ENCODE data around the gene RASIP1. TPM values are rescaled to one million over a fixed set of nuclear protein-coding genes. Genes with fewer than 3 reads are reported as not detected.

The RASIP1 gene
- total and polyA plus RNA-seq, 2 donors (not counting 1 experiment from before 2014, with no cell fraction given): 0.20 TPM; not detected in 1

GRCh38 chr19:48683349-48683748 is 57.1 kb downstream of the RASIP1 start:
- Histone ChIP-seq H3K4me2 (replicated peaks; ENCODE audit: low read depth, low read length, poor library complexity, severe bottlenecking) (peak overlapping the region; percentile 38), H3K79me2 (ENCODE audit: control insufficient read depth, insufficient read depth, low read length) (no peaks in the 10 kb centered on the region), H3K36me3 (replicated peaks in 1 of 2; ENCODE audit: control extremely low read depth in 1 of 2, control insufficient read depth in 1 of 2, extremely low read depth in 1 of 2, insufficient read depth in 2 of 2, low read length in 1 of 2) (no peaks in the 10 kb centered on the region), H3K27ac (ENCODE audit: low read length in 2 of 2) (no peak overlapping the region), H2AFZ (ENCODE audit: insufficient read depth, low read depth, low read length, poor library complexity, severe bottlenecking) (peak overlapping the region; percentile 1), H4K20me1 (ENCODE audit: control insufficient read depth, insufficient read depth, low read length, poor library complexity, severe bottlenecking) (no peaks in the 10 kb centered on the region), H3K4me3 (ENCODE audit: control extremely low read depth in 1 of 5, extremely low read depth in 1 of 5, insufficient read depth in 1 of 5, low read depth in 2 of 5, low read length in 4 of 5) (peak overlapping the region in 1 of 5 experiments; percentile 14), H3K9ac (ENCODE audit: low read length) (no peak overlapping the region), H3K4me1 (ENCODE audit: control insufficient read depth in 2 of 2, insufficient read depth in 2 of 2, low read length in 2 of 2) (no peaks in the 10 kb centered on the region), H3K27me3 (replicated peaks in 1 of 4; ENCODE audit: control extremely low read depth in 1 of 4, control insufficient read depth in 3 of 4, insufficient read depth in 4 of 4, low read length in 3 of 4) (no peaks in the 10 kb centered on the region), H3K9me3 (ENCODE audit: control extremely low read depth in 1 of 3, control insufficient read depth in 2 of 3, insufficient read depth in 1 of 3, low read length in 2 of 3) (no peaks in the 10 kb centered on the region)
- POLR2A ChIA-PET: no interaction called here
- H3K27me3 Mint-ChIP-seq: no peaks in the 10 kb centered on the region
- H3K9me3 Mint-ChIP-seq (ENCODE audit: insufficient read depth): no peaks in the 10 kb centered on the region
- H3K27ac Mint-ChIP-seq: no peak overlapping the region
- 54% methylated on average over 10 of the region's 11 CpGs for WGBS (ENCODE audit: insufficient coverage)
- DNase-seq (peak; percentile 48), ATAC-seq (ENCODE audit: low read depth) (peak; percentile 49)
- peak overlapping the region; percentile 56 for H3K4me3 Mint-ChIP-seq
- CTCF ChIA-PET: interaction anchor here (0.8 kb wide), 1 partner anchor 22 kb away, joined by 4 read pairs; no protein-coding TSS in a partner anchor
- H3K4me1 Mint-ChIP-seq: peaks cover 2% of the 10 kb centered on the region
- no peak for TF ChIP-seq CTCF (IDR thresholded peaks at IDR 0.05)
- no peak for TF ChIP-seq EZH2 (IDR thresholded peaks at IDR 0.05; ENCODE audit: borderline replicate concordance, insufficient read depth, low read depth, low read length, poor library complexity, severe bottlenecking)
- intact Hi-C loops (cut with micrococcal nuclease): no loop called here

DNA sequence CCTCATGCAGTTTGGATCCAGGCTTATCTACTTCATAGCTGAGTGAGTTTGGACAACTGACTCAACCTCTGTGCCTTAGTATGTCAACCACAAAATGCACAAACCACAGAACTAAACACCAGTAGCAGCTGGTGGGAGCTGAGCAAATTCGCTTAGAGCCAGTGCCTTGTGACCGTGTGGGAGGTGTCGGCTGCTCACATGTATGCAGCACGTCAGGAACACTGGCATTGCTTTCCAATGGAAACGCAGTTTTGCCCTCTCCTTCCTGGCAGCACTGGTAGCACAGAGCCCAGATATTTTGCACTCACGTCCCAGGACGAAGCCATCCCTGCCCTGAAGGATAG is 59.3 kb downstream of the RASIP1 start:
- H3K4me3 ChIP-seq (ENCODE audit: control extremely low read depth in 1 of 5, extremely low read depth in 1 of 5, insufficient read depth in 1 of 5, low read depth in 2 of 5, low read length in 4 of 5): no peak overlapping the region
- no peaks in the 10 kb centered on the region for H3K27me3 ChIP-seq (replicated peaks in 1 of 4; ENCODE audit: control extremely low read depth in 1 of 4, control insufficient read depth in 3 of 4, insufficient read depth in 4 of 4, low read length in 3 of 4)
- H3K27ac ChIP-seq (ENCODE audit: low read length in 2 of 2): no peak overlapping the region
- POLR2A ChIA-PET: no interaction called here
- no peak overlapping the region for H3K4me3 Mint-ChIP-seq
- no peaks in the 10 kb centered on the region for H3K27me3 Mint-ChIP-seq
- H3K9me3 ChIP-seq (ENCODE audit: control extremely low read depth in 1 of 3, control insufficient read depth in 2 of 3, insufficient read depth in 1 of 3, low read length in 2 of 3): no peaks in the 10 kb centered on the region
- H3K9me3 Mint-ChIP-seq (ENCODE audit: insufficient read depth): no peaks in the 10 kb centered on the region
- no peaks in the 10 kb centered on the region for H3K36me3 ChIP-seq (replicated peaks in 1 of 2; ENCODE audit: control extremely low read depth in 1 of 2, control insufficient read depth in 1 of 2, extremely low read depth in 1 of 2, insufficient read depth in 2 of 2, low read length in 1 of 2)
- no peak for TF ChIP-seq EZH2 (IDR thresholded peaks at IDR 0.05; ENCODE audit: borderline replicate concordance, insufficient read depth, low read depth, low read length, poor library complexity, severe bottlenecking)
- TF ChIP-seq CTCF (IDR thresholded peaks at IDR 0.05): no peak
- H3K4me1 ChIP-seq (ENCODE audit: control insufficient read depth in 2 of 2, insufficient read depth in 2 of 2, low read length in 2 of 2): no peaks in the 10 kb centered on the region
- no peak for DNase-seq
- no peaks in the 10 kb centered on the region for H3K79me2 ChIP-seq (ENCODE audit: control insufficient read depth, insufficient read depth, low read length)
- no peak overlapping the region for H3K9ac ChIP-seq (ENCODE audit: low read length)
- intact Hi-C loops (cut with micrococcal nuclease): no loop called here
- H2AFZ ChIP-seq (ENCODE audit: insufficient read depth, low read depth, low read length, poor library complexity, severe bottlenecking): no peak overlapping the region
- H3K27ac Mint-ChIP-seq: no peak overlapping the region
- no peak overlapping the region for H3K4me2 ChIP-seq (replicated peaks; ENCODE audit: low read depth, low read length, poor library complexity, severe bottlenecking)
- H4K20me1 ChIP-seq (ENCODE audit: control insufficient read depth, insufficient read depth, low read length, poor library complexity, severe bottlenecking): no peaks in the 10 kb centered on the region
- ATAC-seq (ENCODE audit: low read depth): no peak
- CTCF ChIA-PET: interaction anchor here (0.7 kb wide), 1 partner anchor 272 kb away, joined by 3 read pairs; no protein-coding TSS in a partner anchor
- peaks cover 2% of the 10 kb centered on the region for H3K4me1 Mint-ChIP-seq
- 52% methylated on average over 7 of the region's 7 CpGs for whole genome bisulfite sequencing (ENCODE audit: insufficient coverage)
